ENCODE data around the gene JMJD4.
A peak's percentile ranks its signal among the peaks of the same experiment; 100 is the strongest.

The JMJD4 gene

GRCh38 chr1:227763246-227764018 lies 28.3 kb upstream of the JMJD4 start:
- Mint-ChIP-seq H3K27ac (no peak overlapping the region), H3K36me3 (peaks cover 42 to 73% of the 10 kb centered on the region in 2 donors), H3K4me3 (no peak overlapping the region)

GRCh38 chr1:227762231-227762911 lies 27.3 kb upstream of the JMJD4 start:
- DNase-seq (peak; percentile 61), ATAC-seq (replicated peaks) (peak; percentile 90 to 92)
- H3K9me3 Mint-ChIP-seq, result no peaks in the 10 kb centered on the region
- H3K36me3 Mint-ChIP-seq, result peaks cover 35 to 72% of the 10 kb centered on the region in 2 donors
- peaks cover 29 to 43% of the 10 kb centered on the region in 2 donors for H3K4me1 Mint-ChIP-seq
- no peak overlapping the region for H3K27ac Mint-ChIP-seq
- no peak overlapping the region for H3K4me3 Mint-ChIP-seq
- no peaks in the 10 kb centered on the region for H3K27me3 Mint-ChIP-seq

More at GRCh38 chr1:227763246-227764018, 28.3 kb upstream of the JMJD4 start:
- no peak for DNase-seq
- no peak for ATAC-seq (replicated peaks)
- Mint-ChIP-seq H3K27me3 (no peaks in the 10 kb centered on the region), H3K4me1 (peaks cover 24 to 39% of the 10 kb centered on the region in 2 donors), H3K9me3 (no peaks in the 10 kb centered on the region)

- no peak overlapping the region for H3K4me3 Mint-ChIP-seq
Measured at GRCh38 chr1:227761621-227762230, 26.6 kb upstream of the JMJD4 start.

GRCh38 chr1:227760377-227760776 lies 25.3 kb upstream of the JMJD4 start:
- Mint-ChIP-seq H3K36me3 (peaks cover 36 to 59% of the 10 kb centered on the region in 2 donors), H3K9me3 (no peaks in the 10 kb centered on the region), H3K27ac (no peak overlapping the region), H3K4me1 (peaks cover 31 to 40% of the 10 kb centered on the region in 2 donors), H3K27me3 (no peaks in the 10 kb centered on the region), H3K4me3 (no peak overlapping the region)
- no peak for DNase-seq
- no peak for ATAC-seq (replicated peaks)

More at GRCh38 chr1:227761621-227762230, 26.6 kb upstream of the JMJD4 start:
- DNase-seq, result no peak
- H3K27ac Mint-ChIP-seq, result no peak overlapping the region
- H3K9me3 Mint-ChIP-seq, result no peaks in the 10 kb centered on the region
- ATAC-seq (replicated peaks), result no peak
- H3K4me1 Mint-ChIP-seq, result peaks cover 26 to 43% of the 10 kb centered on the region in 2 donors
- H3K36me3 Mint-ChIP-seq, result peaks cover 28 to 65% of the 10 kb centered on the region in 2 donors
- no peaks in the 10 kb centered on the region for H3K27me3 Mint-ChIP-seq

- Mint-ChIP-seq H3K9me3 (no peaks in the 10 kb centered on the region), H3K4me1 (peaks cover 31 to 40% of the 10 kb centered on the region in 2 donors), H3K4me3 (no peak overlapping the region), H3K27ac (no peak overlapping the region), H3K27me3 (no peaks in the 10 kb centered on the region), H3K36me3 (peaks cover 40 to 62% of the 10 kb centered on the region in 2 donors)
- DNase-seq (no peak), ATAC-seq (replicated peaks) (no peak)
Measured at GRCh38 chr1:227759341-227760300, 24.5 kb upstream of the JMJD4 start.

GRCh38 chr1:227758366-227758765 lies 23.3 kb upstream of the JMJD4 start:
- Mint-ChIP-seq H3K4me1 (peaks cover 32 to 48% of the 10 kb centered on the region in 2 donors), H3K27ac (no peak overlapping the region), H3K36me3 (peaks cover 37 to 63% of the 10 kb centered on the region in 2 donors), H3K4me3 (no peak overlapping the region), H3K27me3 (no peaks in the 10 kb centered on the region), H3K9me3 (no peaks in the 10 kb centered on the region)
- ATAC-seq (replicated peaks) (peak in 1 of 2 donors; percentile 26), DNase-seq (no peak)

- H3K27me3 Mint-ChIP-seq, result no peaks in the 10 kb centered on the region
- H3K9me3 Mint-ChIP-seq, result no peaks in the 10 kb centered on the region
- H3K4me1 Mint-ChIP-seq, result peaks cover 32 to 46% of the 10 kb centered on the region in 2 donors
- no peak for ATAC-seq (replicated peaks)
- peaks cover 37 to 63% of the 10 kb centered on the region in 2 donors for H3K36me3 Mint-ChIP-seq
- DNase-seq, result no peak
- H3K4me3 Mint-ChIP-seq, result no peak overlapping the region
- H3K27ac Mint-ChIP-seq, result no peak overlapping the region
Measured at GRCh38 chr1:227757781-227758180, 22.7 kb upstream of the JMJD4 start.

- no peaks in the 10 kb centered on the region for H3K9me3 Mint-ChIP-seq
- peaks cover 22 to 32% of the 10 kb centered on the region in 2 donors for H3K4me1 Mint-ChIP-seq
- no peak overlapping the region for H3K27ac Mint-ChIP-seq
- no peaks in the 10 kb centered on the region for H3K27me3 Mint-ChIP-seq
- ATAC-seq (replicated peaks) (peak in 1 of 2 donors; percentile 69), DNase-seq (no peak)
- H3K4me3 Mint-ChIP-seq, result peak overlapping the region in 1 of 2 donors; percentile 29
- H3K36me3 Mint-ChIP-seq, result peaks cover 39 to 60% of the 10 kb centered on the region in 2 donors
Measured at GRCh38 chr1:227756172-227756959, 21.3 kb upstream of the JMJD4 start.

- Mint-ChIP-seq H3K36me3 (peaks cover 36 to 53% of the 10 kb centered on the region in 2 donors), H3K9me3 (no peaks in the 10 kb centered on the region), H3K4me1 (peaks cover 19 to 24% of the 10 kb centered on the region in 2 donors)
Measured at GRCh38 chr1:227754958-227755357, 19.9 kb upstream of the JMJD4 start.

GRCh38 chr1:227753999-227754711 lies 19.1 kb upstream of the JMJD4 start:
- Mint-ChIP-seq H3K9me3 (no peaks in the 10 kb centered on the region), H3K36me3 (peaks cover 35 to 52% of the 10 kb centered on the region in 2 donors), H3K4me3 (no peak overlapping the region), H3K27me3 (no peaks in the 10 kb centered on the region), H3K4me1 (peaks cover 21 to 24% of the 10 kb centered on the region in 2 donors), H3K27ac (peak overlapping the region; percentile 26)
- DNase-seq, result no peak
- no peak for ATAC-seq (replicated peaks)

More at GRCh38 chr1:227754958-227755357, 19.9 kb upstream of the JMJD4 start:
- no peak for DNase-seq
- Mint-ChIP-seq H3K27ac (no peak overlapping the region), H3K4me3 (no peak overlapping the region), H3K27me3 (no peaks in the 10 kb centered on the region)
- no peak for ATAC-seq (replicated peaks)

GRCh38 chr1:227749916-227750710 lies 15.0 kb upstream of the JMJD4 start:
- Mint-ChIP-seq H3K4me3 (no peak overlapping the region), H3K36me3 (peaks cover 30 to 46% of the 10 kb centered on the region in 2 donors), H3K4me1 (peaks cover 7 to 17% of the 10 kb centered on the region in 2 donors), H3K27me3 (no peaks in the 10 kb centered on the region), H3K27ac (no peak overlapping the region), H3K9me3 (no peaks in the 10 kb centered on the region)
- ATAC-seq (replicated peaks) (no peak), DNase-seq (no peak)

GRCh38 chr1:227749225-227749624 lies 14.1 kb upstream of the JMJD4 start:
- H3K27ac Mint-ChIP-seq, result no peak overlapping the region
- DNase-seq (no peak), ATAC-seq (replicated peaks) (no peak)
- no peaks in the 10 kb centered on the region for H3K9me3 Mint-ChIP-seq
- peaks cover 12 to 22% of the 10 kb centered on the region in 2 donors for H3K4me1 Mint-ChIP-seq
- H3K4me3 Mint-ChIP-seq, result no peak overlapping the region
- H3K27me3 Mint-ChIP-seq, result no peaks in the 10 kb centered on the region
- H3K36me3 Mint-ChIP-seq, result peaks cover 25 to 39% of the 10 kb centered on the region in 2 donors

Measured in stimulated activated naive B cell treated with anti-CD40 and anti-IgM and Interleukin-4, amounts not matched to agents 10 μg/mL and 1 μg/mL and 100 μg/mL, for 72 hours (primary cell).